ENCODE results near the gene FAM131B.
"Not testable (repeated sequence)": the region's sequence is repeated elsewhere in the genome, so short reads cannot be mapped to it uniquely, and the experiment has no call there.

Gene FAM131B

DNA sequence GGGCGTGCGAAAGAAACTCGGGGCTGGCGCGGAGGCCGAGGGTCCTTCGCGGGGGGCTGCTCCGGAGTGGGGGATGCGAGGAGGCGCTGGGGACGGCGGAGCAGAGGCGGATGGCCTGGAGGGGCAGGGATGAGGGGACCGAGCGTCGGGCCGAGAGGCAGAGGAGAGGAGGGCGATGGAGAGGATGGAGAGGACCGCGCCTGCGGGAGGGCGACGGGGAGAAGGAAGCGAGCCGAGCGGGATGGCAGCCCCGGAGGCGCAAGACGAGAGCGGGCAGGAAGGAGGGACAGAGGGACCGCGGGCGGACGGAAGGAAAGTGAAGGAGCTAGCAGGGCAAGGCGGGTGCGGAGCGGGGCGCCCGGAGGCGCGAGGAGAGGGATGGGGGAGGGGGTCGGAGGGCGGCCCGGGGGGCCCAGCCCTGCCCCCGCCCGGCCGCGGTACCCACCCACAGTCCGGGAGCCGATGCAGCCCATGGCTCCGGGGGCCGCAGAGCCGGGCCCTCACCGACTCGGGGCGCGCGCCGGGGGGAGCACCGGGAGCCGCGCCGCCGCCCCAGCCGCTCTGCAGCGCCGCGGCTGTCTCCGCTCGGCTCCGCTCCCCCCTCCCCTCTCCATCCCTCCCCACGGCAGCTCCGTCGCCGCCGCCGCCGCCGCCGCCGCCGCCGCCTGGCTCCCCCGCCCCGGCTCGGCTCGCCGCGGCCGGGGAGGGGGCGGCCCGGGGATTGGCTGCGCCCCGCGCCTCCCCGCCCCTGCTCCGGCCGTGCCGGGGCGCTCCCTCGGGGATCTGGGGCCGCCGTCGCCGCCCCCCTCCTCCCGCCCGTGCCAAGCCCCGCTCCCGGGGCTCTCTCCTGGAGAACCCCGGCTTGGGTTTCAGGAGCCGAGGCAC lies at the start of gene FAM131B:
Gene FAM131B, minus strand, starts transcription at position 583 of the 885 bp plus-strand sequence. Its CDS starts 110 bp downstream, at position 473.
- no peak for DNase-seq

DNA sequence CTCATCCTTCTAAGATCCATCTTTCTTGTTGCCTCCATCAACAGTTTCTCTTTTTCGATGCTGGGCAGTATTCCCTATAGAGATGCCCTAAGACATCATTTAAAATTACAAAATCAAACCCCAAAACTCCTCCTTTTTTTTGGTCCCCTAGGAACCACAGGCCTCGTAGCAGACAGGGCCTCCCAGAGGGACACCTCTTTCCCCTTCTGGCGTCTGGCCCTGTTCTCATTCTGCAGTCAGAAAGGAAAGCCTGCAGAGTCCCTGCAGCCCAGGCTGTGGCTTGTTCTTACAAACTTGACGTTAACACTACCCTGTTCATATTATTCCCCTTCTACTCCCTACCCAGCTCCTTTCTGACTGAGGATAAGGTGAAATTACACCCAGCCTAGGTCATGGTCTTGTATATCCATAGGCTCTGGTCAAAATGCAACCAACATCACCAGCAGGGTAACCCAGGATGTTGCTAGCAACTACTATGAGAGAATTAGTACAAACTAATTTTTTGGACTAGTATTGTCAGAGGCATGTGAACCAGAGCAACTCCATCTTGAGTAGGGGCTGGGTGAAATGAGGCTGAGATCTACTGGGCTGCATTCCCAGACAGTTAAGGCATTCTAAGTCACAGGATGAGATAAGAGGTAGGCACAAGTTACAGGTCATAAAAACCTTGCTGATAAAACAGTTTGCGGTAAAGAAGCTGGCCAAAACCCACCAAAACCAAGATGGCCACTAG lies 49.6 kb upstream of the FAM131B start:
- no peak for DNase-seq

DNA sequence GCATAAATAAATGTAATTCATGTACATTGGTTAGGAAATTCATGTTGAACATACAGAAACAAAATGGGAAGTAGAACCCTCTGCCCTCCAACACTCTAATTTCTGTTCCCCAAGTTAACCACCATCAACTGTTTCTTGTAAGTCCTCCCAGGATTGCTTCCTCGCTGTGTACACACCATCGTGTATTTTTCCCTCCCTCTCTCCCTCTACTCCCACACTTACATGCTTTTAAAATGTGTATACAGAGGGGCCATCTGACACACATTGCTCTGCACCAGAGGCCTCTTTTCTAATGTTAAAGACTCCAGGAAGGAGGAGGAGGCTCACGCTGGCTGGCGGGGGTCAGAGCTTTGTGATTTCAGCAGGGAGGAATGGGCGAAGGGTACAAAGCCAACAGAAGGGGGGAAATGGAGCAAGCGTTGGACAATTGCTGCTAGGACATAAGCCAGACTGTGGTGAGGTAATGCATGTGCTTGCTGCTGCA lies 48.0 kb upstream of the FAM131B start:
- DNase-seq = no peak

DNA sequence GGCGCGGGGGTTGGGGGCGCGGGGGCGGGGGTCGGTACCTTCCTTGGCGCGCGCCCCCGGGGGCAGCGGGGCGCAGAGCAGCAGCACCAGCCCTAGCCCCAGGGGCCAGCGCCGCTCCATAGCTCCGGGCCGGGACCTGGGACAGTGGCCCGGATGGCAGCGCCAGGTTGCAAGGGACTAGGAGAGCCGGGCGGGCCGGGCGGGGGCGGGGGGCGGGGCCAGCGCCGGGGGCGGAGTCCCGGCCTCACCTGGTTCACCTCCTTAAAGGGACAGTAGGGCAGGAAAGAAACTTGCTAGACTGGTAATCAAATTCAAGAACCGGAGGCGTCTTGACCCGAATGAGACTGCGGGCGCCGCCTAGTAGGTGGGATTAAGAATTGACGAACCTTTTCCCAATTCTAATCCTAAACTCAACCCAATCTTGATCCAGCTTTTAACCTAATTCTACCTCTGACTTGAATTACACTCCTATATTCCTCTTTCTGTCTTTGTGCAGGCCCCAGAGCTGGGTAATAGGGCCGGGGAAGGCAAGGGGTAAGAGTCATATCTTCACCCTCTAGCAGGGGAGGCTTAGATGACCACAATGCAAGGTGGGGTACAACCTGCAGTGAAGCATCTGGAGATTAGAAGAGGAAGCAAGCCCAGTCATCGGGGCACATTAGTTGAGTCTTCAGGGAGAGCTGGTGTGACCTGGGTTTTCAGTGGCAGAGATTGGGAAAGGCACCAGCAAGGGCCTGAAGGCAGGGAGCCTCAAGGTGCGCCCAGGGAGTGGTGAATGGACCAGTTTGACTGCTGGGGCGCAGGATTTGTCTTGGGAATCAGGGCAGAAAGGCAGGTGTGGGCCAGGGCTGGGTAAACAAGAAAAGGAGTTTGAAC lies 46.4 kb upstream of the FAM131B start, which contains the start of gene EPHA1:
Gene EPHA1, minus strand, starts transcription at position 171 of the 876 bp plus-strand sequence. Its CDS starts 51 bp downstream, at position 120.
- DNase-seq = no peak

DNA sequence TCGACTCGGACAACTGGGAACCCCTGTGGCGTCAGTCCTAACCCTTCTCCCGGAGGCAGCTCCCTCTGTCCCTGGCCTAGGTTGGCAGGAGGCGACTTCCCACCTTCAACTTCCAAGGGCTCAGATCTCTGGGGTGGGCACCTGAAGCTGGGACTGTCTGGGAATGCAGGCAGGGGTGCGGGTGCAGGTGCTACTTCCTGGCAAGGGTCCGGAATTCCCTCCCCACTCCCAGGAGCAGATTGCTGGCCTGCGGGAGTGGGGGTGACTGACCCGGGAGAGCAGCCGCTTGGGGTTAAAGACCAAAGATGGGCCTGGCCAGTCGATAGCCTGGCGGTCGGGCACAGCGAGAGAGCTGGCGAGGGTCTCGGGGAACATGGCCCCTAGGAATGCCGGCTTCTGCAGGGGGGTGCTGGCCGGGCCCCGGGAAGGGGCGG lies 45.8 kb upstream of the FAM131B start:
- no peak for DNase-seq

DNA sequence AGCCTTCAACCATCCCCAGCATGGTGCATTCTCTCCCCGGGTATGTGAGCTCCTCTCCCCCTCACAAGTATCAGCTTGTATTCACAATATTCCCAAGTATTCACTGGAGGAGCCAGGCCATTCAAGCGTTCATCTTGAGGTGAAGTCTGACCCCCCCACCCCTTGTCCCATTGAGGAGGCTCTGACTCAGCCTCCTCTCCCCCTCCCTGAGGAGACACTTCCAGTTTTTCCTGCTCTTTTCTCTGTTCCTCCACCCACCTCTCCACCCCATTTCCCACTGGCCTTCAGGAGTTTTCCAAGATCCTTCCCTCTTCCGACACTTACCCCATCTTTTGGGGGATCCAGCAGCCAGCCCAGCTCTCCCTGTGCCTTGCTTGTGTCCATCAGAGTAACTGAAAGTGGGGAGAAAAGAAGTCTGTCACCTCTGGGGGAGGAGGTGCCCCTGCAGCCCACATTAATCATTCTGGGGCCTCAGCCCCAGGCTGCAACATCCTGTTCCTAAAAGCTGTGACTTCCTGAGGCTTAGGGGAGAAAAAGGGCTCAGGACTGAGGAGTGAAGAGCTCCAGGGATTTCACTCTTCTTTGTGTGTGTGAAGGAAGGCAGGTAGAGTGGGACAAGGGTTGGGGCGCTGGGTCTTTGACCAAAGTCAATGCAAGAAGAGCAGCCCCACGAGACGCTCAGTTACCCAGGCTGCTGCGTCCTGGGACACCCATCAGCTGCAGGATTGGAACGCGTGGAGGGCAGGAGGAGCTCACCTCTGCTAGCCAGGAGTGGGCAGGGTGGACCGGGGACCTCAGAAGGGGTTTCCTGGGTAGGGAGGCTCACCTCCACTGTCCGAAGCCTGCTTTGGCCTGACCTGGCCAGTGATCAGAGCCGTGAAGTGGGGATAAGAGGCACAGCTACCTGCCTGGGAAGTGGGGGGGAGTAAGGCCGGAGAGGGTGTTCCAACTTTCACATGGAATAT lies 45.1 kb upstream of the FAM131B start:
- no peak for DNase-seq

DNA sequence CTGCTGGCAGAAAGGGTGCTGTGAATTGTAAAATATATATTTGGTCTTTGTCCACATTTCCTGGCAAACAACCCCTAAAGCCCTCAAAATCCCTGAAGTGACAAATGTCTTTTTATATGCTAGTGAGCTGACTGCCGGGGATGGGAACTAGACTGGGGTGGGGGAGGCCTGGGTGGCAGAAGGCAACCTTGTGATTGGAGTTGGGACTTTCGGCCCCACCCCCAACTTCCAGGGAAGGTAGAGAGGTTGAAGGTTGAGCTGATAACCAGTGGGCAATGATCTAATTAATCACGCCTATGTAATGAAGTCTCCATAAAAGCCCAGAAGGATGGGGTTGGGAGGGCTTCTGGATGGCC lies 43.5 kb upstream of the FAM131B start:
- DNase-seq = no peak

DNA sequence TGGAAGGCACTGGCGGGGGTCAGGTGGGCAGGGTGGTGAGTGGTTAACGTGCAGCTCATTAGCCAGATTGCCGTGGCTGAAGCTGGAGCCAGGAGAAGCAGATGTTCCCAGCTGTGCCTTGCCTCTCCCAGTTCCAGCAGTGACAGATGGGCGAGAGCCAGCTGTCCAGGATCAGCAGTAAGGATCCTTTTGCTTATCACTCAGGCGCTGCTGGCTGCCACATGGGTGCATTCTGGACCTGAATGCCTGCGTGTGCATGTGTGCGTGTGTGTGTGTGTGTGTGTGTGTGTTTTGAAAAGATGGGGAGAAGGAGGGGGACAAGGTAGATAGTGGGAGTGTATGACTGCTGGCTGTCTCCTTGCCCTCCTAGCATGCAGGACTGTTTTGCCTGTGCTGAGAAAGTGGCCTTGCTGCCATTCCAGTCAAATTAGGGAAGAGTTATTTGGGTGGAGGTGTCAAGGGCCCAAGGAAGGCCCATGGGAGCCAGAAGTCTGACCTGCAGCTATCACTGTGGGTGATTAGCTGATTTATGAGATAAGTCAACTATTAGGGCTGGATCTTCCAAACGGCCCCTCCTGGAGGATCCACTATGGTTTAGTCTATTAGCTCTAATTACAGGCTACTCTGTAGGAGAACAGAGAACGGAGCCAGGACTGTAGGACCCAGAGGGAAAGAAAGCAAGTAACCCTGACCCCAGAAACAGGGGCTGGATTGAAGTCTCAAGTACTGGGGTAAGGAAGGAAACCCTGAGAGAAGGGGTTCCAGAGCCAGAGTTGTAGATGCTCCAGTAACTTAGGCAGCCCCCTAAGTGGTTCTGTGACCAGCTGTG lies 42.9 kb upstream of the FAM131B start:
- DNase-seq = no peak

DNA sequence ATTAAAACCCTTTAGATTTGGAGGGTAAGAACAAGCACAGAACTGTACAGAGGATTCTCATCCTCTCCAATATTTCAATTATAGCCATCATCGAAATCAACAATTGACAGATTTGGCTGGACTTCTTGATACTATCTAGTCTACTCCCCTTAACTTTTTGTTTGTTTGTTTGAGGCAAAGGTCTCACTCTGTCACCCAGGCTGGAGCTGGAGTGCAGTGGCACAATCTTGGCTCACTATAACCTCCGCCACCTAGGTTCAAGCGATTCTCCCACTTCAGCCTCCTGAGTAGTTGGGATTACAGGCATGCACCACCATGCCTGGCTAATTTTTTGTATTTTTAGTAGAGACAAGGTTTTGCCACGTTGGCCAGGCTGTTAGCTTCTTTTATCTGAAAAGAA lies 39.7 kb upstream of the FAM131B start:
- not testable (repeated sequence) for DNase-seq

DNA sequence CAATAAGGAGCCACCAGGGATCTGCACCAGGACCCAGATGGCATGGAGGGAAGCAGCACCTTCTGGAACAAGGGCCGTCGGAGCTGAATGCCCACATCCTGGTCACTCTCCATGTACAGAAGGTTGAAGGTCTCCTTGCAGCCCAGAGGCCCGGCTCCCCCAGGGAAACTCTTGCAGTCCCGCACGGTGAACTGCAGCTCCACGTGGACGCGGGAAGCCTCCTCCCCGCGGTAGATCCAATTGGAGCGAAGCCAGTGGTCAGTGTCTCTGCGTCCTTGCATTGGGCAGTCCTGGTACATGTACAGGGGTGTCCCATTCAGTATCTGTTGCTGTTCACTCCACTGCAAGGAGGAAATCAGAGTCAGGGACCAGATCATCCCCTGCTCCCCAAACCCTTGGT lies 38.8 kb upstream of the FAM131B start:
- no peak for DNase-seq

DNA sequence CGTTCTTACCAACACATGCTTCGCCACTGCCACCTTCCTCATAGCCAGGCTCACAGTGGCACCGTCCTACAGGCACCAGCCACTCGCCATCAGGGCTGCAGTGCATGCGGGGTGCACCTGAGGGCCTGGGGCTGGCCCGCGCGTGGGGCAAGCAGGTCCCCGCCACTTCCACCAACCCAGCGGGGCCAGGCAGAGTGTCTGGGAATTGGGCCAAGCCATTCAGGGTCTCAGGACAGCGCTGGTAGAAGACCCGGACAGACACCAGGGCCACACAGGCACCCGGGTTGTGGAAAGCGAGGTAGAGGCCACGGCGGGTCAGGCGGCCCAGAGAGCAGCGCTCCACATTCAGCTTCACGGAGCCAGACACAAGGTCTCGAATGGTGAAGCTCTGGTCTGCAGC lies 37.1 kb upstream of the FAM131B start:
- no peak for DNase-seq

DNA sequence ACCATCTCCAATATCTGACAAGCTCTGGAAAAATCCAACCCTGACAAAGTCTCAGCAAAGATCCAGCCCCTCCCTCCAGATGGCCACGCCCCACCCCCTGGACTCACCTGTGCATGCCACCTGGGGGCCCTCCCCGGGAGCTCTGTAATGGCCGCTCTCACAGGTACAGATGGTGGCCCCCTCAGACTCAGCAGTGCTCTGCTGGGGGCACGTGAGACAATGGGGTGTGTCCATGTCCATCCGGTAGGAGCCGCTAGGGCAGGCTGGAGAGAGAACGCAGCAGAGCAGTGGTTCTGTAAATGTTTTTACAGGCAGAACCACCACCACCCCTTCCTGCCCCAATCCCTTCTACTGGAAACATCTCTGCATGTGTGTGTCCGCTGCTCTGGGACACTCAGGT lies 36.6 kb upstream of the FAM131B start:
- no peak for DNase-seq

DNA sequence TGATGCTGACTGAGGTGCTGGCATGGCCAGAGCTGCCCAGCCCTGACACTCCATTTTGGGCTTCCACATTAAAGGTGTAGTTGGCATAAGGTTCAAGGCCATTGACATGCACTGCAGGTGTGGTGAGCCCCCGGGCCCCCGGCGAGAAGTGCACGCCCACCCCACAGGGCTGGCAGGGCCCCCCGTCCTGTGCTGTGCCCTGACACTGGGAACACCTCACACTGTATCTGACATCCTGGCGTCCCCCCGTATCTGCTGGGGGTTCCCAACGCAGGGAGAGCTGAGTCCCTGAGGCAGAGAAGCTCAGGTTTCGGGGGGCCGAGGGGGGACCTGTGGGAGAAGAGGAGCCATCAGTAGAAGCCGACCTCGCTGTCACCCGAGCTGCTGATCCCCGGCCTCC lies 36.1 kb upstream of the FAM131B start:
- DNase-seq = no peak

DNA sequence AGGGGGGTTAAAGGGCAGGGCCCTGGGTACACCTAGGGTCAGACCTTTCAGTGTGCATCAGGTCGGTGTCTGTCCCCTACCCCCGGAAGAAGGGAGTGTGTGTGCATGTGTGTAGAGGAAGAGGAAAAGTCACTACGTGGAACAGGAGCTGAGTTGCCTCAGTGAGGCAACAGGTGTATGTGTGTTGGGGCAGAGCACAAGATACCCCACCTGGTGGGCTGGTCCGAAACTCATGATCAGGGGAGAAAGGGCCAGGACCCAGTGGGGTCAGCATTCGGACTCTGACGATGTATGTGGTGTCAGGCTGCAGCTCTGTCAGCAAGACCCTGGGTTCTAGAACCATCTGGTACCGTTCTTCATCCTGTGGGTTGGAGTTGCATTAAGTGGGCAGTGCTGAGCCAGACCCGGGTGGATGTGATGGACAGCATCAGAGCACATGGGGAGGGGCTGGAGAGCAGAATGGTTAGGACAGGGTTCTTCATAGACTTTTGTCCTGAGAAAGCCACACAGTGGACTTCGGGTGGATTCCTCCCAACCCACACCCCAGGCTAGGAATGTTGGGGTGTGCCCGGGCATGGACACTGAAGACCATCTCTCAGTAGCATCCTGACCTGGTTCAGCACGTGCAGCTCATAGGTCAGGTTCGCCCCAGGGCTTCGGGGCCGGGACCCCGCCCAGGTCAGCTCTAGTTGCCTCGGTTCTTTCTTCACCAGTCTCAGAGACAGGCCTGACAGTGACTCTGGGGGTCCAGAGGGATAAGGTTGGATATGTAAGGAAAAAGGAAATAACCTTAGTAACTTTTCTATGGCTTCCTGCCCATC lies 35.4 kb upstream of the FAM131B start:
- no peak for DNase-seq

DNA sequence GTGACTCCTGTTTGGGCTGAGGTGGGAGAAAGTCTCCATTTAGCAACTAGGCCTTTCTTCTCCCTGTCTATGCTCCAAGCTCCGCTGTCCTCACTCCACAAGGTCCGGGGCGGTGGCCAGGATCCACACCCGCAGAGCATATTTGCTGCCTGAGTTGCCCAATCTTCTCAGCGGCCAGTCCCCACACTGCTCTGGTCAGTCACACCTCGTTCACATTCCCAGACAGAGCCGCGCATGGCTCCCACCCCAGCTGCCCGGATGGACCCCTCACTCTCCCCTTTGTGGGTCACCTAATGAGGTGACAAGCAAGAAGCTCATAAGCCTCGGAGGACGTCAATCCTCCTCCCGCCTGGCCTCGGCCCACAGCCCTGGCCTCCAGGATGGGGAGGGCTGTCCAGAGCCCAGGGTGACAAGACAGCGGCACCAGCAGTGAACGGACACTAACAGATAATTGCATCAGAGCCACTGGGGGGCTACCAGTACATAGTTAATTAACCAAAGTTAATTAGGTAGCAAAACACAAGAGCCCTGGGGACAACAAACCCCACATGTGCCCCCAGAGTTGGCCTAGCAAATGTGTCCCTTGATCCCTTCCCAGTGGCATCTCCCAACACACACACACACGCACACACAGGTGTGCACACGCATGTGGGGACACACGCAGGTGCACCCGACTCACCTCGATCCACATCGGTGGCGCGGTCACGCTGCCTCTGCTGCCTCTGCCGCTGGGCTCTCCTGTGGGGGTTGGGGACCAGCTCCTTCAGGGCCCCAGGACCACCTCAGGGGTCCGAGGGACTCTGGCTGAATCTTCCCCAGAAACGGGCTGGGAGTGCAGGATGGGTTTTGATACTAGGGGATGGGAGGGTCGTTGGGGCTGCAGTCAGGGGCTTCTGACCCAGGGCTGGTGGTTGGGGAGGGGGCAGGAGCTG lies 34.4 kb upstream of the FAM131B start:
- DNase-seq = no peak

DNA sequence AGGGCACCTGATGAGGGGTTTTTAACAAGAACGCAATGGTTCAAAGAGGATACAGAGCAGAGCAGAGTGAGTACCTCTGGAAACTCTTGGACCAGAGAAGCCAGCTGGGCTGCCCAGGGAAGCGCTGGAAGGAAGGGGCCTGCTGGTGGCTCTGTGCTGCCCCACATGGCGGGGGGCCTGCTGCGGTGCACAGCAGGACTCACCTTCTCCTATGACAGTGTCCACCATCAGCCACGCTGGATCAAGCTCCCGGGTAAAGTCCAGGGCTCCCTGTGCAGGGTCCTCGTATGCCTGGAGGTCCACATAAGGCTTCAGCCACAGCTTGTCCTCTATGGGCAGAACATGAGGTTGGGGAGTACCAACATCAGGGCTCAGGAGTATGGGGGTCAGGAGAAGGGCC lies 33.7 kb upstream of the FAM131B start:
- no peak for DNase-seq

DNA sequence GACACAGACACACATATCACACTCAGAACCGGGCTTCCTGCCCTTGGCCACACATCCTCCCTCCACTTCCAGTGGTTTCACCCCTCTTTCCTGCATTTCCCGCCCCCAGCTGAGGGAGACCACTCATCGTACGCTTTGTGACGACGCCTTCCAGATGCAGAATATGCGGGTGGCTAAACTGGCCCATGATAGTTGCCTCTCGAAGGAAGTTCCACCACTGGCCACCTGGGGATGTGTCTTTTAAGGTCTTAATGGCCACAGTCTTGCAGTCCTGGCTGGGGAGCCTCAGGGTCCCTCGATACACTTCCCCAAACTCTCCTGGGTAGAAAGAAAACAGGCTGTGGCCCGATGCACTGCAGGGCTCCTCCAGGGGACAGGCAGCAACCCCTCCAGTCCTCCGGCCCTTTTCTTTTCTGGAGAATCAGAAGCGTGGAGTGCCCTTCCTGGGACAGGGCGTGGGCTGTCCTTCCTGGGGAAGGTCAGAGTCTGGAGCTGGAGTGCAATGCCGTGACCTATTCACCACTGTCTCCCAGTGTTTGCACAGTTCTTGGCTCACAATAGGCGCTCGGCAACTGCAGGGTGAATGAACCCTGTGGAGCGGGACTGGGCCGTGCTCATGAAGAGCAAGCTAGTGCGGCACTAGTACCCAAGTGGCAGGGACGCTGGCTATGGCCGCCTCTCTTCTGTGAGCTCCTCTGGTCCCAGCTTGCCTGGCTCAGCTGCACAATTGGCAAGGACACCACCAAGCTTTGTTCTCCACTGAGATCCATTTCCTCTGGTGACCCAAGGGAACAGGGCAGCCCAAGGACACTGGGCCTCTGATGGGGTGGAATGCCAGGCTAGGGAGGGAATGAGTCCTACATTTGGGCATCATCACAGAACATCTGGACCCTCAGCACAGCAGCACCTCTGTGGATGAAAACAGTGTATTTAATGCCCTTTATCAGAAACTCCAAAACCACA lies 33.0 kb upstream of the FAM131B start:
- DNase-seq = no peak

All from stimulated activated CD4-positive, alpha-beta T cell treated with anti-CD3 and anti-CD28 coated beads, Interleukin-1b, Interleukin-23, amount 100 ng/mL, for 48 hours (primary cell).